HG03378 (cell line): ENCODE results near the gene SNX20.

Source experiments
- ATAC-seq: cut with Tn5 transposase; IDR thresholded peaks from one replicate; pipeline ENCODE4 v1.9.1; 2021; ENCODE audit warnings: mild to moderate bottlenecking, moderate library complexity; ENCODE audit not compliant: unreplicated experiment

Gene SNX20

GRCh38 chr16:50705436-50706110 lies 24.5 kb upstream of the SNX20 start:
- no peak for ATAC-seq

GRCh38 chr16:50704245-50704644 lies 23.1 kb upstream of the SNX20 start:
- ATAC-seq = no peak

DNA sequence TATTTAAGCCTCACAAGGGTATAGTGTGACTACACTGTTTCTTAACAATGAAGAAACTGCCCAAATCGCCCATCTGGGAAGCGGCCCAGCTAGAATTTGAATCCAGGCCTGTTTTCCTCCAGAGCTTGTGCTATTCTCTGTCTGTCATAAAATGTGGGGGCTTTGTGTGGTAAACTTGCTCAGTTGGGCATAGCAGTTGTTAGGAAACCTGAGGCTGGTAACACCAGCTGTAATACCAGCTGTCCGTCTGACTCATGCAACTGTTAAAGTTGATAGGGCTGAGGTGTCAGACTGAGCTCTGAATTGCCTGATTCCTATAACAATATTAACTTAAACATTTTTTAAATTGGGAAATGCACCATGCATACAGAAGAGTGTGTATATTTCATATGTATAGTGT lies 21.6 kb upstream of the SNX20 start:
- no peak for ATAC-seq

DNA sequence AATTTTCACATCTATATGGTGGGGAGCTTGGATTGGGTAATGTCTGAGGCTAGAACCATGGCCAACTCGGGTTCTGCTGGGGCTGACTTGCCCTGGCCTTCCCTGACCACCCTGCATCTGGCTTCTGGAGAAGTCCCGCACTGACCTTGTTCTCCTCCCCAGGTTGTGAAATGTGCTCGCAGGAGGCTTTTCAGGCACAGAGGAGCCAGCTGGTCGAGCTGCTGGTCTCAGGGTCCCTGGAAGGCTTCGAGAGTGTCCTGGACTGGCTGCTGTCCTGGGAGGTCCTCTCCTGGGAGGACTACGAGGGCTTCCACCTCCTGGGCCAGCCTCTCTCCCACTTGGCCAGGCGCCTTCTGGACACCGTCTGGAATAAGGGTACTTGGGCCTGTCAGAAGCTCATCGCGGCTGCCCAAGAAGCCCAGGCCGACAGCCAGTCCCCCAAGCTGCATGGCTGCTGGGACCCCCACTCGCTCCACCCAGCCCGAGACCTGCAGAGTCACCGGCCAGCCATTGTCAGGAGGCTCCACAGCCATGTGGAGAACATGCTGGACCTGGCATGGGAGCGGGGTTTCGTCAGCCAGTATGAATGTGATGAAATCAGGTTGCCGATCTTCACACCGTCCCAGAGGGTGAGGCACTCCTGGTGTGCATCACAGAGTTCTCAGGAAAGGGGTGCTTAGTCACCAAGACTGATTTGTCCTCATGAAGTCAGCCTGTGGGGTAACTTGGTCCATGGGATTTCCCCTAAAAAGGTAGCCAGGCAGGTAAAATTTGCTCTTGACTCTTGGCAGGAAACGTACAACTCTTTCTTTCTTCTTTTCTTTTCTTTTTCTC lies 18.4 kb upstream of the SNX20 start:
- no peak for ATAC-seq

DNA sequence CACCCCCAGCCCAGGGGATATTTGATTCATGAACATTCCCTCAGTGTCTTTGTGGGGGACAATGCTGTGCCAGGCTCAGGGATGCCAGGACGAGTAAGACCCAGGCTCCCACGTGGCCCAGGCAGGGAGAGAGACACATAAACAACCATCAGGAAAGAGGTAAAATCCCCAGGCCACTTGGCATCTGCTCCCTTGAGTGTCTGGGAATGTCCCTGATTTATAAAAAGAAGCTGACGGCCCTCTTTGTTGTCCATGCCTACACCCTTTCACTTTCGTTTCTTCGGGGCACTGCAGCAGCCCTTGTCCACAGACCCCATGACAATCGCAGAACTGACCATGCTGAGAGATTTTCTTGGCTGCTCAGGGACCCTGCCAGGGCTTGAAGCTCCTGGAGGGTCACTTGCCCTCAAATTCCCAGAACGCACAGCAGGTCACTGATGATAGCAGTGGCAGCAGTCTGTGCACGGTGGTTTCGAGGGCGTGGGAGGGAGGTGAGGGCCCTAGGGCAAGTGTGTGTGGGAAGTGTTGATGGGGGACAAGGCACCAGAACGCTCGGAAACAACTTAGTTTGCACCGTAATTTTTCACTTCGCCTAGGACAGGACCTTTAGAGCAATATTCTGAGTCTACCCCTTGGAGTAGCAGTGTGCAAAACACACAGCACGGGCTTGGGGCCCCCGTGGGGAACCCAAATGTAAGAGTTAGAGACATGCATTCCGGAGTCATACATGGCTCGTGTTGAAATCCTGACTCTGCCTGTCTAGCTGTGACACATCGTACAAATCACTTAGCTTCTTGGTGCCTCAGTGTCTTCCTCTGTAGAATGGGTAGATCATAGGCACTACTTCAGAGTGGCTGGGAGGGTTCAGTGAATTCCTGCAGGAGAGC lies 17.0 kb upstream of the SNX20 start:
- peak; percentile 46 for ATAC-seq

- no peak for ATAC-seq
These were observed 16.3 kb upstream of the SNX20 start for GRCh38 chr16:50697421-50697715.

GRCh38 chr16:50696575-50697420 lies 15.7 kb upstream of the SNX20 start:
- peak; percentile 50 for ATAC-seq

DNA sequence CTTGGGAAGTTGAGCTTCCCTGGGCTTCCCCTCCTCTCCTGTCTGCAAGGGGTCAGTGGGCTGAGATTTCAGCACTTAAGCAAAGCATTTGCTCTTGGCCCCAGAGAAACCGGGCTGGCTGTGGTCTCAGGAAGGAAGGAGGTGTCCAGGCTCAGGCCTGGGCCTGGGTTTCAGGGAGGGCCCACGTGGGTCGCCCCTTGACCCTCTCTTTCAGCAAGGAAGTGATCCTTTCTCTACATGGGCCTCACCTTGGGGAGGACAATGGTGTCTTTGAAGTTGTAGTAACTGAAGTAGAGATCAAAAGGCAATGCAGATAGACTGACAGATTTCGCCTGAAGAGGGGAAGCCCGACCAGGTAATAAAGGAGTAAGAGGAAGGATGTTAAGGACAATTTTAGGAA lies 15.0 kb upstream of the SNX20 start:
- ATAC-seq = peak; percentile 13

DNA sequence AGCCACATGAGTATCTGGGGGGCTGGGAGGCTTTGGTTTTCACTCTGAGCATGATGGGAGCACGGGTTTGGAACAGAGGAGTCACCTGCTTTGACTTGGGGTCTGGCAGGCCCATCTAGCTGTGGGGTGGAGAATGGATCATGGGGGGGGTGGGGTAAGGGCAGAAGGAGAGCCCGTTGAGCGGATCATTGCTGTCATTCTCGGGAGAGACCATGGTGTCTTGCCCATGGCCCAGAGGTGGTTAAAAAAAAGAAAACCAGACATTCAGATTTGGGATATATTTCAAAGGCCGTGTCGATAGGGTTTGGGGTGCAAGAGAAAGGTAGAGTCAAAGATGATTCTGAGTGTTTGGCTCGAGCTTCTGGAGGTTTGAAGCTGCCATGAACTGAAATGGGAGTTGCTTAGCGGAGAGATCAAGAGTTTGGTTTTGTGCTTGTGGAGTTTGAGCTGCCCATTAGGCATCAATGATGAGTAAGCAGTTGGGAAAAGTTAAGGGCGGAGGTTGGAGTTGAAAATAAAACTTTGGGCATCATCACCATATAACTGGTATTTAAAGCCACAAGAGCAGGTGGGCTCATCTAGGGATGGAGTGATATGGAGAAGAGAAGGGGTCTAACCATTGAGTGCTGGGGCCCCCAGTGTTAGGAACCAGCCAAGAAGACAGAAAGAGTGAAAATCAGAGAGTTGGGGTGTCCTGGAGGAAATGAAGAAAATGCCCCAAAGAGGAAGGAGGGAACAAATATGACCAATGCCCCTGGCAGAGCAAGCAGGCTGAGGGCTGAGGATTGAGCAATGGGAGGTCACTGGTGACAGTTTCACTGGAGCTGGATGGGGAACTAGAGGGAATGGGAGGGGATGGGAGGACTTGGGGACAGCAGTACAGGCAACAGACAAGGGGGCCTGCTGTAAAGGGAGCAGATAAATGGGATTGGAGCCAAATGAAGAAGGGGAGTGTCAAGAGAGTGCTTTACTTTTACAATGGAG lies 14.2 kb upstream of the SNX20 start:
- no peak for ATAC-seq

DNA sequence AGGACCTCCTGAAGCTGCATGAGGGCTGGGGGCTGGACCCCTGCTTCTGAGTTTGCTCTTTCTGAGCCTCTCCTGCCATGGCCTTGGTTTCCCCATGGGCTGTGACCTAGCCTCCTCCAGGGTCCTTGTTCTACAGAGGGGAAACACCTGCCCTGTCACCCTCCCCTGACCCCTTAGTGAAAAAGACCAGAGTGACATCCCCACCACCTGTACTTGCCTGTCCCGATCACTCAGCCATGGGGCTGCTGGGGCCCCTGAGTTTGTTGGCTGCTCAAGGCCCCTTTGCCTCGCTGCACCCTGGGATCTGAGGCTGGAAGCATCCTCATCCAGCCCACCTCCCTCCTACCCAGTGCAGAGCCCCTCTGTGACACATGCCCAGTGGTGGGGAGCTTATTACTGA lies 13.1 kb upstream of the SNX20 start:
- ATAC-seq = no peak

GRCh38 chr16:50692999-50693781 lies 12.1 kb upstream of the SNX20 start, which contains the start of gene NOD2:
Gene NOD2, plus strand, starts transcription at chr16:50693606. Its CDS starts 5,890 bp downstream, at chr16:50699496.
- ATAC-seq = no peak

- ATAC-seq = no peak
These were observed 11.5 kb upstream of the SNX20 start for GRCh38 chr16:50692644-50692998.

DNA sequence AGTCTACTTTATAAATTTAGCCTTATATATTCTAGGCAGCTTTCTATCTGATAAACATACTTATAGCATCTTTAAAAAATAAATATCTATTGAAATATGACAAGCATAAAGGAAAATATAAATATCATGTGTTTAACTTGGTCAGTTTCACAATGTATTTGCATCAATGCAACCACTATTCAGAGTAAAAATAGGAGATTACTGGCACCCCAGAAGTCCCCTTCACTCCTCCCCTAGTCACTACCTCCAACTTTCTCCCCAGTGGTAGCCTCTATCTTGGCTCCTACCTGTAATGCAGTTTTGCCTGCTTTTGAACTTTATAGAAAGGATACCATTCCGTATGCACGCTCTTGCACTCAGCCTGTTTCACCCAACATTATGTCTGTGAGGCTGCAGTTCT lies 9.1 kb upstream of the SNX20 start:
- no peak for ATAC-seq

DNA sequence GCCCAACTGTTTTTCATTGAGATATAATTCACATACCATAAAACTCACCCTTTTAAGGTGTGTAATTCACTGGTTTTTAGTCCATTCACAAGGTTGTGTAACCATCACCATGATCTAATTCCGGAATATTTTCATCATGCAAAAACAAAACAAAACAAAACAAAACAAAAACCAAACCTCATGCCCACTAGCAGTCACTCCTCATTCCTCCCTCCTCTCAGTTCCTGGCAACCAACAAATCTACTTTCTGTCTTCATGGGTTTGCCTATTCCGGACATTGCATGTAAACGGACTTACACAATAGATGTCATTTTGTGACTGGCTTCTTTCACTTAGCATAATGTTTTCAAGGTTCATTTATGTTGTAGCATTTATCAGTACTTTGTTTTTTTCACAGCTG lies 7.8 kb upstream of the SNX20 start:
- ATAC-seq = no peak

GRCh38 chr16:50688083-50688482 lies 7.0 kb upstream of the SNX20 start:
- ATAC-seq = no peak

DNA sequence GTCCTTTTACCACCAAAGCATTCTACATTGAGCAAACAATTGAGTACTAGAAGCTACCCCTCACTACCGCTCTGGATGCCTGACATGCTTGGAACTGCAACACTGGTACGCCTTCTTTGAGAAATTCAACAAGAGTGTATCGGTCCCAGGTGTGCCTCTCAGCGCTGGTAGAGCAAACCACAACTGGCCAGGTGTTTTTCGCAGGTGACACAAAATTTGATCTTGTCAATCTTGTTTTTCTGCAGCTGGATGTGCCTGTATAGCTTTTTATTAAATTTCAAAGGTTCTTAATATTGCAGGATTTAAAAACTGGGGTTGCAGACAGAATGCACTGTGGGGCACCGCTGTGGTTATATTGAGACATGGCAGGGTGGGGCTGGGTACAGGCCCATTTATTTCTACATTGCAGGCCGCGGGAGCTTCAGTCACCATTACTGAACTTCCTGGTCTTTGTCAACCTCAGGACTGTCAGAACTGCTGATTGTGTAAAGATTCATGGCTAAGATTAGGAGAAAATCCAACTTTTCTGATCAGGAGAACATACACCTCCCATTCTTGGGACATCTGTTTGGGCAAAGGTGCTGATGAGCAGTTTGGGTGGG lies 4.5 kb upstream of the SNX20 start:
- ATAC-seq = no peak

DNA sequence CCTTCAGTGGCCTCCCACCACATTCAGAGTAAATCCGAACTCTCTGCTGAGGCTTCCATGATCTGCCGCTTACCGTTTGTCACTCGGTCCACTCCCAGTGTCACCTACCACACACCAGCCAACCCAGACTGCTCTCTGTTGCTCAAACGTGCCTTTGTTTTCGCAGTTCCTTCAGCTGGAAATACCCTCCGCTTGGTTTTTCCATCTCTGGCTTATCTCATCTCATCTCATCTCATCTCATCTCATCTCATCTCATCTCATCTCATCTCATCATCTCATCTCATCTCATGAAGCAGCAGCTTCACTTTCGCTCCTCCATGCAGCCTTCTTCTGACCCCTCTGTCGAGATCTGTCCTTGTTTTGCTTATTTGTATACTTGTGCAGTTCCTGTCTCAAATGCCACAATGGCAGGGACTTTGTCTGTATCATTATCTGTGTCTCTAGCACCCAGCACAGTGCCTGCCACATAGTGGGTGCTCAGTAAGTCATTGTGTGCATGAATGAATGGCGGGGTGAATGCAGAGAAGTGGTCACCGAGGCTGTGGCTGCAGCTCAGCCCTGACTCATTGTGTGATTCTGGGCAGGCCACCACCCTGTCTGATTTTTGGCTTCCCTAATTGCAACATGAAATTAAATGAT lies 3.8 kb upstream of the SNX20 start:
- no peak for ATAC-seq
